GM12878 (cell line): ENCODE results near the gene KLF6. TPM values are rescaled to one million over a fixed set of nuclear protein-coding genes. Genes with fewer than 3 reads are reported as not detected.

ENCODE experiments used
- IRF4 ChIP-seq: IDR thresholded peaks from 2 replicates; pipeline ENCODE4 v1.6.1; 2011; ENCODE audit warnings: low read depth, low read length
- MTA2 ChIP-seq: fragments of 450-650 bp; IDR thresholded peaks from 2 replicates; pipeline ENCODE4 v1.6.1; 2016; ENCODE audit warnings: low read depth, mild to moderate bottlenecking, moderate library complexity
- NFIC ChIP-seq: IDR thresholded peaks from 2 replicates; pipeline ENCODE4 v1.6.1; 2012; ENCODE audit warnings: low read depth, mild to moderate bottlenecking, inconsistent platforms, low read length, moderate library complexity
- RELA ChIP-seq: fragments of 450-650 bp; IDR thresholded peaks from 2 replicates; pipeline ENCODE4 v1.8.0; 2014; ENCODE audit warnings: borderline replicate concordance; ENCODE audit not compliant: partially characterized antibody
- SMC3 ChIP-seq: IDR thresholded peaks from 2 replicates; pipeline ENCODE4 v1.6.1; 2011; ENCODE audit warnings: low read length, improper control_type of control experiment, borderline replicate concordance
- TCF3 ChIP-seq: IDR thresholded peaks from 2 replicates; pipeline ENCODE4 v1.6.1; 2012; ENCODE audit warnings: low read depth, mild to moderate bottlenecking, low read length, borderline replicate concordance; ENCODE audit not compliant: insufficient read depth
- polyA plus RNA-seq, 11 experiments: library from polyadenylated mRNA; depleted of rRNA in 4 of 11; unstranded in 6 of 11; stranded (reverse) in 5 of 11; fragments of >200 nt; fragmentation: Nextera tagmentation in 4 of 11; fragmentation: Illumina TruSeq in 1 of 11; extraction: Ambion mirVana in 4 of 11; extraction: Trizol in 1 of 11; gene quantifications; 1 replicate in 1 of 11; 2 replicates in 10 of 11; pipeline versions ENCODE4 v1.2.1 to v1.2.3, GENCODE V29; 2011 to 2016; ENCODE audit warnings: inconsistent platforms in 2 of 11, missing spikeins in 2 of 11, low read depth in 1 of 11
- total RNA-seq, 4 experiments: library from RNA; depleted of rRNA in 3 of 4; stranded (reverse); fragments of >200 nt in 3 of 4; fragmentation: Illumina TruSeq in 1 of 4; extraction: Trizol in 1 of 4; gene quantifications; 2 replicates each; pipeline versions ENCODE4 v1.2.1 to v1.2.3, GENCODE V29; 2013 to 2021
- TF ChIP-seq, protein P1 (sequence below): IDR thresholded peaks from 2 replicates; pipeline ENCODE4 v1.6.1; 2012; ENCODE audit warnings: mild to moderate bottlenecking, low read depth, low read length
- TF ChIP-seq, protein P2 (sequence below): IDR thresholded peaks from 2 replicates; pipeline ENCODE4 v1.6.1; 2011; ENCODE audit warnings: borderline replicate concordance, low read depth, mild to moderate bottlenecking, moderate library complexity, mixed read lengths, low read length; ENCODE audit not compliant: insufficient read depth; ENCODE audit errors: extremely low read length

The KLF6 gene
- total and polyA plus RNA-seq, 10 of the 15 experiments (the other 5 are each of a cell fraction or from before 2014, with no cell fraction given): 7.4 to 54.1 (median 23.5) TPM

DNA sequence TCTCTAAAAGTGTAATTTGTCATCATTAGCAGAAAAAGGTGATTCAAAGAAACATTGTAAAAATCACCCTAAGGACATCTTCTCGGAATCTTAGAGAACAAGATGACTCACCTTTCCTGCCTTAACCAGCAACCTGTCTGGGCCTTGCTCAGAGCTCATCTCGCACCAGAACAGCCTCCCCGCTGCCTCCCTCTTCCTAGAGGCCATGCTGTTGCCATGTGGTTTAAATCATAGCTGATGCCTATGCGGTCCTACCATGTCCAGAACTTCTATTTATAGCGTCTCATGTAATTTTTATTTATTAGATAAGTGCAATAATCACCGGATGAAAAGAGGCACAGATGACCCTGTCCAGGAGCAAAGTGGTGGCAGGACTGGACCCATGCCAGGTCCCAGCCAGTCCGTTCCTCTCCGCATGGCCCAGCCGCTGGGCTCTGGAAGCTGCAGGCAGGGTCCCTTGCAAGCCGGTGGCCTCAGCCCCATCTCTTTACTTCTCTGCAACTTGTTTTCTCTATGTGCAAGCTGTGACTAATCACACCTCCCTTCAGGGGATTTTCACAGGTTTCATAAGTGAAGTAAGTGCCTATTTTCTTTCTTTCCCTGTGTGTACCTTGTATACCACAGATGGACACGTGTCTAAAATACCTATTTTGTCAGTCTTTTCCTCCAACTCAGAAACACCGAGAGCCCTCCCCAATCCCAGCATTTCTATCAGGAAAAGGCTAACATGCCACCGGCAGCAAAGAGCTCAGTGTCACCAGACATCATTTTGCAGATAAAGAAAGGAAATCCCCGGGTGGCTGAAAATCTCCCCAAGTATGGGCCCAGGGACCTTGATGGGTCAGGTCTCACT, 27.1 kb downstream of the KLF6 start (continued):
- TF ChIP-seq RELA (peak; percentile 90), SMC3 (peak; percentile 1; the same call in 1 of the 2 replicates), IRF4 (peak; percentile 49; the same call in 1 of the 2 replicates), NFIC (peak; percentile 72), MTA2 (peak; percentile 66), TCF3 (peak; percentile 38; the same call in 1 of the 2 replicates)
- TF ChIP-seq, protein P1, sequence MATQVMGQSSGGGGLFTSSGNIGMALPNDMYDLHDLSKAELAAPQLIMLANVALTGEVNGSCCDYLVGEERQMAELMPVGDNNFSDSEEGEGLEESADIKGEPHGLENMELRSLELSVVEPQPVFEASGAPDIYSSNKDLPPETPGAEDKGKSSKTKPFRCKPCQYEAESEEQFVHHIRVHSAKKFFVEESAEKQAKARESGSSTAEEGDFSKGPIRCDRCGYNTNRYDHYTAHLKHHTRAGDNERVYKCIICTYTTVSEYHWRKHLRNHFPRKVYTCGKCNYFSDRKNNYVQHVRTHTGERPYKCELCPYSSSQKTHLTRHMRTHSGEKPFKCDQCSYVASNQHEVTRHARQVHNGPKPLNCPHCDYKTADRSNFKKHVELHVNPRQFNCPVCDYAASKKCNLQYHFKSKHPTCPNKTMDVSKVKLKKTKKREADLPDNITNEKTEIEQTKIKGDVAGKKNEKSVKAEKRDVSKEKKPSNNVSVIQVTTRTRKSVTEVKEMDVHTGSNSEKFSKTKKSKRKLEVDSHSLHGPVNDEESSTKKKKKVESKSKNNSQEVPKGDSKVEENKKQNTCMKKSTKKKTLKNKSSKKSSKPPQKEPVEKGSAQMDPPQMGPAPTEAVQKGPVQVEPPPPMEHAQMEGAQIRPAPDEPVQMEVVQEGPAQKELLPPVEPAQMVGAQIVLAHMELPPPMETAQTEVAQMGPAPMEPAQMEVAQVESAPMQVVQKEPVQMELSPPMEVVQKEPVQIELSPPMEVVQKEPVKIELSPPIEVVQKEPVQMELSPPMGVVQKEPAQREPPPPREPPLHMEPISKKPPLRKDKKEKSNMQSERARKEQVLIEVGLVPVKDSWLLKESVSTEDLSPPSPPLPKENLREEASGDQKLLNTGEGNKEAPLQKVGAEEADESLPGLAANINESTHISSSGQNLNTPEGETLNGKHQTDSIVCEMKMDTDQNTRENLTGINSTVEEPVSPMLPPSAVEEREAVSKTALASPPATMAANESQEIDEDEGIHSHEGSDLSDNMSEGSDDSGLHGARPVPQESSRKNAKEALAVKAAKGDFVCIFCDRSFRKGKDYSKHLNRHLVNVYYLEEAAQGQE: no peak
- TF ChIP-seq, protein P2, sequence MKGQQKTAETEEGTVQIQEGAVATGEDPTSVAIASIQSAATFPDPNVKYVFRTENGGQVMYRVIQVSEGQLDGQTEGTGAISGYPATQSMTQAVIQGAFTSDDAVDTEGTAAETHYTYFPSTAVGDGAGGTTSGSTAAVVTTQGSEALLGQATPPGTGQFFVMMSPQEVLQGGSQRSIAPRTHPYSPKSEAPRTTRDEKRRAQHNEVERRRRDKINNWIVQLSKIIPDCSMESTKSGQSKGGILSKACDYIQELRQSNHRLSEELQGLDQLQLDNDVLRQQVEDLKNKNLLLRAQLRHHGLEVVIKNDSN: no peak
- TF ChIP-seq, all 136 proteins: peak for 44
